A204.1 (cell line): ENCODE measurements around the gene TM9SF2.
A peak's percentile ranks its signal among the peaks of the same experiment; 100 is the strongest.

ENCODE experiments used
- FAIRE-seq: peaks from 2 replicates; lab custom pipeline; 2012; peaks lifted over from hg19 to GRCh38; lab: Jason Lieb, UNC

Gene TM9SF2

DNA sequence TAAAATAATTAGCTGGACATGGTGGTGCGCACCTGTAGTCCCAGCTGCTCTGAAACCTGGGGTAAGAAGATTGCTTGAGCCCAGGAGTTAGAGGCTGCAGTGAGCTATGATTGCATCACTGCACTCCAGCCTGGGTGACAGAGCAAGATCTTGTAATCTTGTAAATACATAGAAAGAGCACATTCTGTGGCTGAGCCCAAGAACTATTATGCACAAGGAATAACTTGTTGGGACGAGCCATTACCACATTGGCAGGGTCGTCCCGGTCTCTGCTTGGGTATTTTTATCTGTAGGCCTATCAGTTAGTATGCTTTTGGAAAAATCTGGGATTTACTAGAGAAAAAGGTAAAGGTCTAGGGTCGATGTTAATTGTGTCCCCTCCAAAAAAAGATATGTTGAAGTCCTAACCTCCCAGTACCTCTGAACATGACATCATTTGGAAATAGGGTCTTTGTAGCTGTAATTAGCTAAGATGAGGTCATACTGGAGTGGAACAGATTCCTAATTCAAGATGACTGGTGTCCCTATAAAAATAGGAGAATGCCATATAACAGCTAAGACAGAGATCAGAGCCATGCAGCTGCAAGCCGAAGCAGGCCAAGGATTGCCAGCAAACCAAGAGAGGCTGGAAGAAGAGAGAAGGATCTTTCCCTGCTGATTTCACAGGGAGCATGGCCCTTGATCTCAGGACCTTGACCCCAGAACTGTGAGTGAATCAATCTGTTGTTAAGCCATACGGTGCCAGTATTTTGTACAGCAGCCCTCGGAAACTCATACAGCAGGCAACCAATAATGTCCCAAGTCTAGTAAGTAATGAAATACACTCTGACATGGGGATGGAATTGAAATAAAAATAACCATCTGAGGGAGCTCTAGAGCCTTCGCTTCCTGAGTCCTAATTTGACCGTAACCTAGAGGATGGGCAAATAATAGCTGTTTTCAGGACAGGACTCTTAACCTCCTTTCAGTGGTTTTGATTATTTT, 77.0 kb downstream of the TM9SF2 start:
- peak; percentile 95 for FAIRE-seq

DNA sequence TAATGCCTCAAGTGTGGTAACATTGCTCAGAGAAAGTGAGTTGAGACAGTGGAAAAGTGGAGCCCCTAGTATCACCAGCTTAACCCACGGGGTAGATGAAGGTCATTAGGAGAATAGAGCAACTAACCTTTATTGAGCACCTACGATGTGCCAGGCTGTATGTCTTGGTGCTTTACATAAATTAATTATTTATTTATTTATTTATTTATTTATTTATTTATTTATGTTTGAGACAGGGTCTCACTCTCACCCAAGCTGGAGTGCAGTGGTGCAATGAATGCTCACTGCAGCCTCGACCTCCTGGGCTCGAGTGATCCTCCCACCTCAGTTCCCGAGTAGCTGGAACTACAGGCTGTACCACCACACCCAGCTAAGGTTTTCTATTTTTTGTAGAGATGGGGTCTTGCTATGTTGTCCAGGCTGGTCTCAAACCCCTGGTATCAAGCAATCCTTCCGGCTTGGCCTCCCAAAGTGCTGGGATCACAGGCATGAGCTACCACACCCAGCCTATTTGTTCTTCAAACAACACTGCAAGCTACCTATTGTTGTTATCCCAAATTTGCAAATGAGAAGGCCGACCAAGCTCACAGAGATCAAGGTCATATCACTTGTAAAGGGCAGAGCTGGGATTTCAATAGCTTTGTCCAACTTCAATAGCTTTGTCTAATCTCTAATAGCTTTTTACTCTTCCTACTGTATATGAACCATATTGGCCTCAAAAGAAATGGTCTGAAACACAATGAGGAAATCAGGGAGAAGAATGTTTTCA, 79.4 kb downstream of the TM9SF2 start:
- FAIRE-seq = no peak

- no peak for FAIRE-seq
Observed at GRCh38 chr13:99582511-99582910, 81.2 kb downstream of the TM9SF2 start.

- no peak for FAIRE-seq
Observed at GRCh38 chr13:99585609-99586008, 84.3 kb downstream of the TM9SF2 start.

- no peak for FAIRE-seq
Observed at GRCh38 chr13:99587021-99587420, 85.7 kb downstream of the TM9SF2 start.

DNA sequence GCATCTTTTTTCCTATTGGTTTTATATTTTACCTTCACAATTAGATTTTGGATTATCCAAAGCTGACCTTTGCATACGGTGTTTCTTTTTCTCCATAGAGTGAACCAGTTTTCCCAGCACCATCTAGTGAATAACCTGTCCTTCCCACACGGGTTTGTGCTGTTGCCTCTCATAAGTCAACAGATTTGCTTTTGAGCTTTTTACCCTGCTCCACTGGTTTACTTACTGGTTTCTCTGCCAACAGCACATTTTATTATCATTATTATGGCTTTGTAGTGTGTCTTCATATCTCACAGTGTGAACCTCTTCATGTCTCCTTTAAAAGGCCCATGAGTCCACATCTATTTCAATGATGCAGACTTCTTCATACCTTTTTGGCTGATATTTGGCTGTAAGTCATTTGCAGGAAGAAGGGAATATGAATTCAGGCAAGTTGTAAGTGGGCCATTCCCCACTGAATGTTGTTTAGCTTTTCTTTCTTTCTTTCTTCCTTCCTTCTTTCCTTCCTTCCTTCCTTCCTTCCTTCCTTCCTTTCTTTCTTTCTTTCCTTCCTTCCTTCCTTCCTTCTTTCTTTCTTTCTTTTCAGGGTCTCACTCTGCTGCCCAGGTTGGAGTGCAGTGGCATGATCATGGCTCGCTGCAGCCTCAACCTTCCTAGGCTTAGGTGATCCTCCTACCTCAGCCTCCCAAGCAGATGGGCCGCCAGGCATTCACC, 86.8 kb downstream of the TM9SF2 start:
- no peak for FAIRE-seq

GRCh38 chr13:99589575-99589974, 88.3 kb downstream of the TM9SF2 start:
- FAIRE-seq = no peak

DNA sequence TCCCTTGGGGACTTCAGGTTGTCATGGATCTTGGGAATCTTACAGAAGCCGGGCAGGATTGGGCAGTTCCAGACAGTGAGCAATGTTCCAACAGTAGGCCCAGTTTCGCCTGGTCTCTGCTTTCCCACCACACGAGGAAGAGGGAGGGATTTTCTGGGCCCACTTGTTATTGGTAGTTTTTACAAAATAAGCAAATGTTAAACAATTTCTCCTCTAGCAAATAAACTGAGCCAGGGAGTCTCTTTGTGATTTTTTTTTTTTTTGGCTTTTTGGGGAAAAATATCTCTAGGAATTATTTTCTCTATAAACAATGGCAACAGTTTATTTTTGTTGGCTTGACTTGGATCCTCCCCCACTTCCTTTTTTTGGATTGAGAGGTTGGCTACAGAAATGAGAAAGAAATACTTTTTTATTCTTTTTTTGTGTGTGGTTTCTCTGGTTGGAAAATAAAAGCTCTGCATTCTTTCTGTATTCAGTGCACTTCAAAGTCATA, 89.3 kb downstream of the TM9SF2 start:
- FAIRE-seq = no peak

DNA sequence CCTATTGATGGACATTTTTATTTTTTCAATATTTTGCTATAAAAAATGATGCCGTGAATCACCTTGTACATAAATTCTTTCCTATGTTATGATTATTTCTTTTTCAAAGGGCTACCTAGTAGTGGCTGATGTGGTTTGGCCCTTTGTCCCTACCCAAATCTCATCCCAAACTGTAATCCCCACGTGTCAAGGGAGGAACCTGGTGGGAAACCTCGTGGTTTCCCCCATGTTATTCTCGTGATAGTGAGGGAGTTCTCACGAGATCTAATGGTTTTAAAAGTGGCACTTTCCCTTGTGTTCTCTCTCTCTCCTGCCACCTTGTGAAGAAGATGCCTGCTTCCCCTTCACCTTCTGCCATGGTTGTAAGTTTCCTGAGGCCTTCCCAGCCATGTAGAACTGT, 94.9 kb downstream of the TM9SF2 start:
- FAIRE-seq = no peak

- no peak for FAIRE-seq
Observed at GRCh38 chr13:99600318-99600717, 99.0 kb downstream of the TM9SF2 start.

DNA sequence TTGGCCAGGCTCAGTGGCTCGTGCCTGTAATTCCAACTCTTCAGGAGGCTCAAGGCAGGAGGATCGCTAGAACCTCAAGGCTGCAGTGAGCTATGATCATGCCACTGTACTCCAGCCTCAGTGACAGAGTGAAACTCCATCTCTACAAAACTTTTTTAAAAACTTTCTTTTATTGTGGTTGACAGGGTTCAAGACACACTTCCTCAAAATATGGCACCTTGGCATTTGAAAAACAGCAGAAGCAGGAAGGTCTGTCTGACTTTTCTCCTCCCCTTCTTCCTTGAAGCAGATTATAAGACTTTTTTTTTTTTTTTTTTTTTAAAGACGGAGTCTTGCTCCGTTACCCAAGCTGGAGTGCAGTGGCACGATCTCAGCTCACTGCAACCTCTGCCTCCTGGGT, 100.3 kb downstream of the TM9SF2 start:
- no peak for FAIRE-seq

- FAIRE-seq = no peak
Observed at GRCh38 chr13:99604636-99605035, 103.4 kb downstream of the TM9SF2 start.

GRCh38 chr13:99605420-99606323, 104.4 kb downstream of the TM9SF2 start:
- FAIRE-seq = no peak

- no peak for FAIRE-seq
Observed at GRCh38 chr13:99606324-99607066, 105.2 kb downstream of the TM9SF2 start, which contains the start of gene CLYBL. Gene CLYBL, plus strand, starts transcription at chr13:99606690.

- FAIRE-seq = no peak
Observed at GRCh38 chr13:99608345-99608744, 107.1 kb downstream of the TM9SF2 start.

DNA sequence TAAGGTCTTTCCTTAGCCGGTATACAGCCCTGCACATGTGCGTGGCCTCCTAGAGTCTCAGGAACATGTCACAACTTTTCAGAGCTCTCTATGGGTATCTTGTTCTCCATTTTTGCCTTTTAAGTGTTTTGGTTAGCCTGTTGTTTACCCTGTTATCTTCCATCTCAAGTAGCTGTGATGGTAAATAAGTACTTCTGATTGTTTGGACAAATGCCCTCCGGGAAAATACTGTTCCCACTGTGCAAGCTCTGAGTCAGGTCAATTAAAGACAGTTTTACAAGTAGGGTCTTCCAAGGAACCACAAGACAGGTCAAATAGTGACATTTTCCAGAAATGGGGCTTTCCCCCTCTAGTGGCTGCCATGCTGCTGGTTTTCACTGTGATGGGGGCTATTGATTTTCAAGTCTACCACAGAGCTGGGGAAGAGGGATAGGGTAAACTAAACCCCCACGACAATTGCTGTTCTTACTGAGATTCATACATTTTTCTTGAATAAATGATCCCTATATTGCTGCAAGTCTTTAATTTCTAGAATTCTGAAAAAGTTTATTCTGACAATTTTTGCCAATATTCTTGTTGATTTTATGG, 109.5 kb downstream of the TM9SF2 start:
- no peak for FAIRE-seq
